ENCODE data around the gene TET3. TPM values are rescaled to one million over a fixed set of nuclear protein-coding genes. Genes with fewer than 3 reads are reported as not detected.

The TET3 gene
- total and polyA plus RNA-seq, 2 of the 8 experiments (the other 6 are each of a cell fraction or from before 2014, with no cell fraction given): 4.5 to 21.1 TPM

- Histone ChIP-seq H3K27ac (ENCODE audit: low read depth, low read length) (no peak overlapping the region), H4K91ac (replicated peaks; ENCODE audit: insufficient read length, low read length) (no peak overlapping the region), H3K27me3 (replicated peaks in 1 of 4; ENCODE audit: control insufficient read depth in 3 of 4, extremely low read depth in 1 of 4, insufficient read depth in 3 of 4, low read length in 3 of 4) (peaks cover 14 to 41% (median 34%) of the 10 kb centered on the region in 4 experiments), H3K36me3 (ENCODE audit: control insufficient read depth in 2 of 4, insufficient read depth in 4 of 4, low read length in 3 of 4) (no peaks in the 10 kb centered on the region), H3K79me2 (ENCODE audit: control insufficient read depth in 1 of 2, insufficient read depth in 2 of 2, low read length in 2 of 2) (peaks cover 0 to 1% of the 10 kb centered on the region in 2 experiments; a peak in 1 of 4 replicates), H3K18ac (ENCODE audit: extremely low read depth, low read length) (no peak overlapping the region), H4K20me1 (replicated peaks in 1 of 2; ENCODE audit: control insufficient read depth in 1 of 2, insufficient read depth in 2 of 2, low read length in 2 of 2) (peaks cover 0 to 4% of the 10 kb centered on the region in 2 experiments), H4K5ac (ENCODE audit: insufficient read length, low read depth, low read length) (no peak overlapping the region), H3K4me3 (ENCODE audit: extremely low read depth in 1 of 4, insufficient read depth in 2 of 4, low read depth in 3 of 4, low read length in 4 of 4) (peak overlapping the region; percentile 50 to 64 (median 59); a peak in 5 of 8 replicates), H2BK12ac (ENCODE audit: low read depth, low read length) (no peak overlapping the region), H3K4me1 (replicated peaks in 1 of 4; ENCODE audit: control insufficient read depth in 3 of 4, insufficient read depth in 4 of 4, low read length in 3 of 4) (peaks cover 5 to 11% (median 6%) of the 10 kb centered on the region in 4 experiments; a peak in 6 of 7 replicates), H3K4ac (replicated peaks; ENCODE audit: insufficient read length, low read depth, low read length) (no peak overlapping the region), H2AK5ac (ENCODE audit: low read depth, low read length) (no peak overlapping the region), H3K14ac (ENCODE audit: insufficient read length) (no peak overlapping the region), H3K23ac (ENCODE audit: insufficient read length) (no peak overlapping the region), H2BK5ac (ENCODE audit: low read depth, low read length) (no peak overlapping the region), H2BK15ac (ENCODE audit: low read length) (no peak overlapping the region), H2BK20ac (ENCODE audit: low read length) (no peak overlapping the region), H3K56ac (replicated peaks; ENCODE audit: insufficient read length, low read depth, low read length) (no peak overlapping the region), H3K9ac (replicated peaks in 1 of 4; ENCODE audit: extremely low read depth in 1 of 4, low read depth in 3 of 4, low read length in 3 of 4) (no peak overlapping the region), H4K8ac (ENCODE audit: extremely low read depth, insufficient read depth, low read length) (no peak overlapping the region), H2AFZ (ENCODE audit: low read length) (no peak overlapping the region), H2BK120ac (replicated peaks; ENCODE audit: low read depth, low read length) (no peak overlapping the region), H3K9me3 (ENCODE audit: insufficient read depth in 2 of 2, low read depth in 1 of 2, low read length in 1 of 2) (no peaks in the 10 kb centered on the region), H3K4me2 (ENCODE audit: insufficient read depth in 1 of 2, low read depth in 2 of 2, low read length in 2 of 2) (peak overlapping the region; percentile 93 to 98), H3K79me1 (ENCODE audit: low read depth, low read length) (no peaks in the 10 kb centered on the region), H3K23me2 (ENCODE audit: low read depth, low read length) (peaks cover 14% of the 10 kb centered on the region)
- no peak for FAIRE-seq
- ChIA-PET CTCF (ENCODE audit: partially characterized antibody) (interaction anchor here (1.2 to 1.3 kb wide), 3 partner anchors 15 to 128 kb away, joined by 3 to 4 read pairs (median 3); no protein-coding TSS in a partner anchor), POLR2A (ENCODE audit: partially characterized antibody) (interaction anchor here (0.9 to 1.7 kb wide), 5 partner anchors 17 to 241 kb away, joined by 3 to 4 read pairs (median 4); partner anchors contain the start of gene BOLA3)
- WGBS, 2 experiments (ENCODE audit: extremely low coverage in 1 of 2, insufficient coverage in 1 of 2, insufficient read length in 1 of 2, insufficient replicate concordance in 2 of 2, low coverage in 1 of 2, low lambda C conversion rate in 2 of 2, missing lambda C conversion rate in 1 of 2): 83% methylated on average over 2 of the region's 2 CpGs; no CpG with 5 or more reads in 1 of the 2 experiments
- TF ChIP-seq NANOG (IDR thresholded peaks at IDR 0.05; ENCODE audit: insufficient read depth, low read depth, low read length, poor library complexity, severe bottlenecking) (no peak), SRF (IDR thresholded peaks at IDR 0.05; ENCODE audit: low read depth, low read length) (no peak), CBX8 (IDR thresholded peaks at IDR 0.05; ENCODE audit: borderline replicate concordance, low read depth, low read length) (no peak), TCF12 (IDR thresholded peaks at IDR 0.05; ENCODE audit: low read depth, low read length) (no peak), KDM4A (IDR thresholded peaks at IDR 0.05; ENCODE audit: low read depth, low read length, severe bottlenecking) (no peak), JUN (IDR thresholded peaks at IDR 0.05; ENCODE audit: low read depth, low read length) (no peak), SP4 (IDR thresholded peaks at IDR 0.05; ENCODE audit: low read length) (no peak), RFX5 (IDR thresholded peaks at IDR 0.05; ENCODE audit: borderline replicate concordance, low read depth, low read length) (no peak), KDM5A (IDR thresholded peaks at IDR 0.05; ENCODE audit: low read length) (no peak), BRCA1 (IDR thresholded peaks at IDR 0.05; ENCODE audit: low read depth, low read length) (no peak), BCL11A (IDR thresholded peaks at IDR 0.05; ENCODE audit: low read depth in 2 of 2, low read length in 2 of 2) (no peak), RBBP5 (IDR thresholded peaks at IDR 0.05; ENCODE audit: borderline replicate concordance, low read depth, low read length) (no peak)
- no peak for DNase-seq (ENCODE audit: low read depth in 1 of 2, low spot score in 2 of 2)
Measured at GRCh38 chr2:73980566-73980965, 4.1 kb upstream of the TET3 start.

Measured in H1 (cell line).